HG02759 (cell line): ENCODE data around the gene BCR.

Experiments
- ATAC-seq: cut with Tn5 transposase; IDR thresholded peaks from one replicate; pipeline ENCODE4 v1.9.1; 2021; ENCODE audit warnings: mild to moderate bottlenecking, moderate library complexity; ENCODE audit not compliant: unreplicated experiment

The BCR gene

DNA sequence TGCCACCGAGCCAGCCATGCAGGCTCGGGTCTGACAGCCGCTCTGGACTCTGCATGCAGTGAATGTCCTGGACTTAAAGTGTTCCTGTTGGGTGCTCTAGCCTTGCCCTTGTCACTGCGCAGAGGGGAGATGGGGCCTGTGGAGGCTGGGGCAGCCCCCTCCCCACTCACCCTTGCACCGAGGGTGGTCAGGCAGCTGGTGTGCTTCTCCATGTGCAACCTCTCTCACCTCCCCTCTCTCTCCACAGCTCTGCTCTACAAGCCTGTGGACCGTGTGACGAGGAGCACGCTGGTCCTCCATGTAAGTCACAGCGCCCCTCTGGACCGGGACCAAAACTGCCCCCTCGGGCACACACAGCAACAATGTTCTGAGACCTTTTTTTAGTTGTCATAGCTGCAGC, 92.5 kb downstream of the BCR start:
- no peak for ATAC-seq

DNA sequence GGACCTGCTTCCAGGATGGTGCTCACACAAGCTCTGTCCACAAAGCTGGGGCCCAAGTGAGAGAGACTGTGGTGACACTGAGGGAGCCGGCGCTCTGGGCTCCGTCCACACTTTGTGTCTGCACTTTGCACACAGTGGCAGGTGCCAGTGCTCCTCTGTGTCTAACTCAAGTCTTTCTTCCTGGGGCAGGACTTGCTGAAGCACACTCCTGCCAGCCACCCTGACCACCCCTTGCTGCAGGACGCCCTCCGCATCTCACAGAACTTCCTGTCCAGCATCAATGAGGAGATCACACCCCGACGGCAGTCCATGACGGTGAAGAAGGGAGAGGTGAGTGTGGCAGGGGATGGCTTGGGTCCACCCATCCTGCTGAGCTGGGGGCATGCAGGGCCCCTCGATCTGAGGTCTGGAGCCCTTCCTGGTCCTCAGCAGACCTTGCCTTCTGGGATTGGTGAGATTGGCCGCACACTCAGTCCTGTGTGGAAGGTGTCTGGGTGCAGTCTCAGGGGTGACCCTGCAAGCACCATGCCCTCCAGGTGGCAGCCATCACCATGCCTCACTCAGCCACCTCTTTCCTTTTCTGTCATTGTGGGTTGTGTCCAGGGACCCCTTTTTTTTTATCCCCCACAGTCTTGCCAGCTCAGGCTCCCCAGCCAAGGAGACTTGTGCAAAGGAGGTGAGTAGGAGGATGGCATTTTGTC, 93.3 kb downstream of the BCR start:
- no peak for ATAC-seq

DNA sequence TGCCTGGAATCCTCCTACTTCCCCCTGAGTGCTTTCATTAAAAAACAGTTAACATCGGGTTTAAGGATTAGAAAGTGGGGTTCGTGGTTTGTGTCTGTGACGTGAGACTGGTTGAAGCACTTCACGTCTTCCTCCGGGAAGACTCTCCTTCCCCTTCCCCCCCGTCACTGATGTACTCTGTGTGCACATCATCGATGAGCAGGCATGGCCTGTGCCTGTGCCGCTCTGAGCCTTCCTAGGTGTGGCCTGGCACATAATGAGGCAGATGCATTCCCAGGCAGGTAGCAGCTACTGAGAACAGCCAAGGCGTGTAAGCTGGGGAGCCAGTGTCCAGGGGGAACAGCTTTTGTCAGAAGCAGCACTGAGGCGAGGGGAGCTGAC, 93.8 kb downstream of the BCR start:
- no peak for ATAC-seq

DNA sequence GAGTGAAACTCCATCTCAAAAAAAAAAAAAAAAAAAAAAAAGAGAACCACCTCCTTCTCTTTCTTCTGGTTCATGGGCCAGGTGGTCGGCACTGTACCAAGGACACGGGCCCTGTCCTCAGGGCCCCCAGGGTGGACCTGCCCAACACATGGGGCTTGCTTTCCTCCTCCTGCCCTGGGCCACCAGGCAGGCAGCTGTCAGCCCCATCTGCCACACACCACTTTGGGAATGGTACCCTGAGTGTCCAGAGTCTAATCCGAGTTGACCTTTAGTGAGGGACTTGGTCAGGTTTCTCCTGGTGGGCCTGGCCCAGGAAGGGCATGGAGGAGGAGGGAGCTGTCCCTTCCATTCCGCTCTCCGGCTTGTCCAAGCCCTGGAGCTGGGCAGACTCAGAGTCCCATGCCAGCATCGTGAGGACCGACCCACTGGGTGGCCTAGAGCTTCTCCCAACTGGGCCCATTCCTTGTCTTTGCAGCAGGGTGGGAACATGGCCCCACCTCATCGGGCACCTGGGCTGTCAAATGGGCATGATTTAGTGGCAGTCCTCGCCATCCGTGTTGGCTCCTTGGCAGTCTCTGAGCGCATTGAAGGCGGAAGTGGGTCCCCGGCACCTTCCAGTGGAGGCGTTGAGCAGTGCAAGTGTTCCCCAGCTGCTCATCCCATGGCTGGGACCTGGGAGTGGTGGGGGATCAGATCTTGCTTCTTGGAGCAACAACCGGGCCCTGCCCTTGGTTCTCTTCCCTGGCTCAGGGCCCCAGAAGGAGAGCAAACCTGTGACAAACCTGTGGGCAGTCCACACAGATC, 94.8 kb downstream of the BCR start:
- no peak for ATAC-seq

DNA sequence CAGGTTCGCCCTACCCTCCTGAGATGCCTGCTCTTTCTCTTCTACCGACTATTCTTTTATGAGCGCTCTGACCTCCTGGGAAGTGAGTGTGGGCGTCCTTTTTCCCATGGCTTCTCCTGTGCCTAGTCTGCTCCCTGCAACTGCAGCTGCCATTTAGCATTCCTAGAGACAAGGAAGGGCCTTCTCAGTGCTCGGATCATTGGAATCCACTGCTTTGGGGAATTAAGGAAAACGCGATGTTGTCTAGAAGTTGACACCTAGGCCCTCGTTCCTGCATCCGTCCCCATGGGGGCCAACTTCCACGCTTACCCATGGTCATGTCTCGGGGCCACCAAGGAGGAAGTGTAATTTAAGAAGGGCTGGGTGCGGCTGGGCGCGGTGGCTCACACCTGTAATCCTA, 95.4 kb downstream of the BCR start:
- no peak for ATAC-seq

DNA sequence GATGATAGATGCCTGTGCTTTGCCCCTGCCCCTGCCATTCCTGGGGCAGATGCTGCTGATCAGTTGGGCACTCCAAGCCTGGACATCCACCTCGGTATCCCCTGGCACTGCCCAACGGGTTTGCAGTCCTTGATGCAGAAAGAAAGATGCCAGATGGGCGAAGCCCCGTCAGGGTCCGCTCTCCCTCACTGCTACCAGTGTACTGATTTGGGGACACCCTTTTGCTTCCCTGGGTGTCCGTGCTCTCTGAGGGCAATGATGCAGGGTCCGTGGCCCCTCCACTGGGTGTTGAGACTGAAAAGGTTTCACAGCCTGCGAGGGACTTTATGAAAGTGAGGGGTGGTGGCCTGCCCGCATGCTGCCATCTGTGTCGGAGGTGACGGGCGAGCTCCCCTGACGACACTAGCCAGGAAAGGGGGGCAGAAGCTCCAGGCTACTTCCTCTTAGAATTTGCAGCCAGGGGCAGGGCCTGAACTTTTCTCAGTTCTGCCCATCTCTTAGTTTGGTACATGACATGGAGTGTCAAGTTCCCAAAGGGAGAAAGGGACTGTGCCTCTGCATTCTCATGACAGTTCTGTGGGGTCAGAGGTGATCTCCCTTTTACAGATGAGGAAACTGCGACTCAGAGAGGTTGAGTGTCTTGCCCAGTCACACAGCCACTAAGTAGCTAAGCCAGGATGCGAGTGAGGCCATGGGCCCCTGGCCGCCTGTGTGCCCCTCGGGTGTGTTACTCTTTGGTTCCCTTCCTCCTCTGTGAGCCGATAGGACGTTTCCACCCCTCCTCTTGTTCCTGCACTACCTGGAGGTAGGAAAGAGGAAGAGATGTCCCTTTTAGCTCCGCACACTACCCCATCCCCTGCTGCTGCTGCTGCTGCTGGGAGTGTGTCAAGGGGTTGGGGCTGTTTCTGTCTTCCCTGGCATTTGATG, 96.6 kb downstream of the BCR start:
- no peak for ATAC-seq

DNA sequence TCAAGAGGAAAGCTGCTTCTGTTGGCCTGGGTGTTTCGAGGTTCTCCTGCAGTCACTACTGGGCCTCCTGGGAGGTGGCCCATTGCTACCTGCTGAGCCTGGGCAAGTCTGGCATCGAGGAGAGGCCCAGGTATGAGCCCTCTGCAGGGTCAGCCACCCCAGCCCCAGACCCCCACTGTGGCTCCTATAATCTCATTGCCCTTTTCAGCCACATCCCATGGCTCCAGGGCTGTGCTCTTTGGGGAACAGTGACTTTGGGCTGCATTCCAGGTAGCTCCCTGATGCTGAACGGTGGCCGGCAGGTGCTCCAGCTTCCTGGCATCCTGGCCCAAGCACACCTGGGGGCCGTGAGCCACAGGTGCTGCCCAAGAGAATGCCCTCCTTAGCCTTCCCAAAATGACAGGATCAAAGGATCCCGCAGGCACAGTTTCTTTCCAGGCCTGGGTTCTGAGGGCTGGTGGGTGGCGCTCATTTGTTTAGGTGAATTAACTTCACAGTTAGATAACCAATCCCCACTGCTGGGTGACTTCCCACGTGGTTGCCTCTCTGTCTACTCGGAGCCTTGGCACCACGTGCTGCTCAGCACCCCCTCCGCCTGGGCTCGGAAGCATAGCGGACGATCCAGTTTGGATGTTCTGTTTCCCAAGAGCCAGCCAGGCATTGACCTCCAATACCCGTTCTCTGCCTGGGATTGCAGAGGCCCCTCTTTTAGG, 97.4 kb downstream of the BCR start:
- no peak for ATAC-seq

DNA sequence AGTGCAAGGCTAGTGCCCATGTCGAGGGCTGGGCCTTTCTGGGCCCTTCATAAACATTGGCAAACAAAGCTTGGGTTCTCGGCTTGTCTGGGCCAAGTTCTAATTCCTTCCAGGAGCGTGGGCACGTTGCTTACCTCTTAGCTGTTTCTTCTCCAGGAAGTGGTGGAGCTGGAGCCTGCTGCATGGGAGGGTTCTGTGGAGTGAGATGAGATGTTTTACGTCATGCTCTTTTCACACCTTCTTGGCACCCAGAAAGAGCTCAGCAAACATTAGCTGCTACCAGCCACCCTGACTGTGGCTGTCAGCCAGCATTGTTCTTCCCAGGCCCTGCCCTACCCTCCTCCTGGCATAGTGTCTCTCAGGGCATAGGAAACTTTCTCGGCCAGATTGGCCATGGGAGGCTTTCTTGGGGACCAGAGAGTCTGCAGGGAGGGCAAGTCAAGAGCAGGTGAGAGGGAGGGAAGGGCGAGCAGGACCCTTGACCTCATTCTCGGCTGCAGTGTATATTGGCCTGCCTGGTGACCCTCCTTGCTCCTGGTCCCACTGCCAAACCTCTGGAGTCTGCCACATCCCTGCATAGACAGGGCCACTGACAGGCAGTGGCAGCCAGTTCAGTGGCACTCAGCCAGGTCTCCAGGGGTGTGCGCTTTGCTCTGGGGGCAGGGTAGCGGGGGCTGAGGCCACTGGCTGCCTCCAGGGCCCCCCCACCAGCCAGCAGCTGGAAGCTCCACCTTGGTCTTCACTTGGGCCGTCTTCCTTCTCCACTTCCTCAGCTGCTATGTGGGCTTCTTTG, 98.8 kb downstream of the BCR start:
- ATAC-seq, result no peak

DNA sequence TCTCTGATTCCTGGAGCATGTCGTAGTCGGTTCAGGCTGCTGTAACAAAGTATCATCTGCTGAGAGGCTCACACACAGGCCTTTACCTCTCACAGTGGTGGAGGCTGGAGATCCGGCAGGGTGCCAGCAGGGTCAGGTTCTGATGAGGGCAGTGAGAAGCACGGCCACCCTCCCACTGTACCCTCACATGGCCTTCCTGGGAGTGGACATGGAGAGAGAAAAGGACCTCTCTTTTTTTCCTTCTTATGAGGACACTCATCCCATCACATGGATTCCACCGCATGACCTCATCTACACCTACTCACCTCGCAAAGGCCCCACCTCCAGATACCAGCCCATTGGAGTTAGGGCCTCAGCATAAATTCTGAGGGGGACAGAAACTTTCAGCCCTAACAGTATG, 99.5 kb downstream of the BCR start:
- ATAC-seq, result no peak

DNA sequence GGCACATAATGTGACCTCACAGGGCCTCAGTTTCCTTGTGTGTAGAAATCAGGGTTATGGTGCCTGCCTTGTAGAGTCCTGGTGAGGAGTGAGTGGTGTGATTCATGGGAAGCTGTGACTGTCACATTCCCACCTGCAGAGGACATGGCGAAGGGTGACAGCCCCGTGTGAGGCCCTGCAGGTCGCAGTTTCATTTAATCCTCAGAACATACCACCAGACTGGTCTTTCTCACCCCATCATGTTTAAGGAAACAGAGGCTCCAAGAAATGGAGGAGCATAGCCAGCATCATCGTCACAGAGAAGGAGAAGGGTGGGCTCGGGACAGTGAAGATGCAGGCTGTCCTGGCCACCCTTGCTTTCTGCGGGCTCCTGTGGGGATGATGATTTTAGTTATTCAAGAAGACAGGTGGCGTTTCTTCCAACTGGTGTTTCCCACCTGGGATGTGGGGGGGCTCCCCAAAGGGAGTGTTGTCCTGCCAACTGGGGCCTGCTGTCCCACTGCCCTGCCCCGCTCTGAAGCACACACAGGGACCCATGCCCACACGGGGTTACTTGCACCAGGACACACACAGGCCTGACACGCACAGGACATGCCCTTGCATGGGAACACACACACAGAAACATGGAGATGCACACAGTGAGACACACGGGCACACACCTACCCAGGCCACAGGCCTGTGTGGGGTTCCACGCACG, 100.2 kb downstream of the BCR start:
- ATAC-seq, result no peak

DNA sequence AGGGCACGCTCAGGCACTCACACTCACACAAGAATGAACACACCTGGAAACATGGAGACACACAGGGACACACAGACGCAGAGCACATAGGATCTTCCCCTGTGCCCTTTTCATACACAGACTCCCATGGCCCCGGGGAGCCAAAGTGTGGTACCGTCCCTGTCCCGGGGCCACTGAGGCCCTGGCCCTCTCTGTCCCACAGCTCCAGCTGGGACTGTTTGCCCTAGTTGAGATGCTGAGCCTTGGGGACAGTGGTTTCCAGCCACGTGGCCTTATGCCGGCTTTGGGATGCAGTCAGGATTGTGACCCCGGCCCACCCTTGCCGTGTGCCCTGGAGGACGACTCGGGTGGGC, 100.7 kb downstream of the BCR start:
- ATAC-seq, result no peak

DNA sequence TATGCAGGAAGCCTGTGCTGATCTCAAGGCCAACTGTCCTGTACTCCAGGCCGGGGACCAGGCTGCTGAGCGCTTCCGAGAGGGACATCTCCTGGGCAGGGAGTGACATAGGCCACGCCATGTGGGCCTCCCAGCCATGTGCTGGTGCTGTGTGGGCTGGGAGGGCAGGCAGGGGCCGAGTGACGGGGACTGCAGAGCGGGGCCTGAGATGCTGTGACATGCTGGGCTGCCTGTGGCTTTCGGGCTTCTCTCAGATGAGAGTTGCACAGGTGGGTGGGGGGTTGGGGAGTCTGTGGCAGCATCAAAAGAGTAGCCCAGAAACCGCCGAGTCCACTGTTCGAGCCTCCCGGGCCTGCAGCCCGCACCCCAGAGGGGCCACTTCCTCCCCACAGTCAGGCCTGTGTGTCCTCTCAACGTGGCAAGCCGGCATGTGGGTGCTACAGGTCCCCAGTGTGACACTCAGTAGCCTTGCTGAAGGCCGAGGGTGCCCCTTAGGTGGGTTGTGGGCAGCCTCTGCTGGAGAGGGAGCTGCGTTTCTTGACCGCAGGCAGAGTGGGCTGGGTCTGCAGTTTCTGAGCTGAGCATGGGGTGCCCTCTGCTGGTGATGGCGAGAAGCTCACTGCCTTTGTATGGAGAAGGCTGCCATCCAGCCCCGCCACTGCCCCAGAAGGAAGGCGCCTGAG, 101.2 kb downstream of the BCR start:
- ATAC-seq, result no peak

DNA sequence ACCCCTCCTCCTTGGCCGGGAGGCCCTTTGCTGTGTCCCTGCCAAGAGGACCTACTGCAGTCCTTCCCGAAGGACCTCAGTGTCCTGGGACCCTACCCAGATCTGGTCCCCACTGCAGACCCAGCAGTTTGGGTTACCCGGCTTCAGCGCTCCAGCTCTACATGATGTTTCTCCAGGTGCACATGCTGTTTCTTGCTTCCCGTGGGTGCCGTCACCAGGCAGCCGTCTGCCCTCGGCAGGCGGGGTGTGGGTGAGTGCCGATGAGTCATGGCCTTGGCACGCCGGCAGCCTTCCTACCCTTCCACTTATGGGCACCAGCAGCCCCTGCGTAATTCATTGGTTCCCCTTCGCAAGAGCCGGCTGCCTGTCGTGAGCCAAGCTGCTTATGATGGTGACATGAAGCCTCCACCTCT, 101.8 kb downstream of the BCR start:
- ATAC-seq, result no peak

DNA sequence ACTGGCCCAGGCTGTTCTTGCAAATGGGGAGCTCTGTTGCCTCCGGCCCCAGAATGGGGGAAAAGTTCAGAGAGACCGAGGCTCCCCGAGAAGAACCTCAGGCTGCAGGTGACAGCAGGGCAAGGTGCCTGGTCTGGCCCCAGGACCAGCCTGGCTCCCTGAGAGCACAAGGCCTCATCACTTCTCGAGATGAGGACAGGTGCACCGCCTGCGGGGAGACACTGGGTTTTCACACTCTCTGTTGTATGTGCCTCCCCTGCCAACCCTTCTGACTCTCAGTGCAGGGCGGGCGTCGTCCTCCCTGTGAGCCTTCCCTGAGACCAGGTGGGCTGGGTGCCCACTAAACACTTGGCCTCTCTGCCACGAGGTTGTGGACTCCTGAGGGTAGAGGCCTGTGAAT, 102.2 kb downstream of the BCR start:
- ATAC-seq, result no peak

DNA sequence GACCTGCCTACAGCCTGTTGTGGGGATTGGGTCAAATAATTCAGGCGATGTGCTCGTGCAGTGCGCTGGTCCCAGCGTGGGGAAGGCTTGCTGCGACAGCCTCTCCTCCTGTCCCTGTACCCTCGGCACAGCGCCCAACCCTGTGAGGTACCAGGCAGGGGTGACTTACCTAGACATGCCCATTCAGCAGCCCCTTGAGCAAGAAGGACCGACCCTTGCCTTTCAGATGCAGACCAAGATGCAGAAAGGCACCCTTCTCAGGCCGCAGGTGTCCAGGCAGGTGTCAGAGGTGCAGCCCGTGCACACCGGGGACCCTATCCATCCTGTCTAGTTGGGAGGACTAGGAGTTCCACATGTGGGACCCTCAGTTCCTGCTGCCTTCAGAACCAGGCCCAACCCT, 102.7 kb downstream of the BCR start:
- ATAC-seq, result no peak

DNA sequence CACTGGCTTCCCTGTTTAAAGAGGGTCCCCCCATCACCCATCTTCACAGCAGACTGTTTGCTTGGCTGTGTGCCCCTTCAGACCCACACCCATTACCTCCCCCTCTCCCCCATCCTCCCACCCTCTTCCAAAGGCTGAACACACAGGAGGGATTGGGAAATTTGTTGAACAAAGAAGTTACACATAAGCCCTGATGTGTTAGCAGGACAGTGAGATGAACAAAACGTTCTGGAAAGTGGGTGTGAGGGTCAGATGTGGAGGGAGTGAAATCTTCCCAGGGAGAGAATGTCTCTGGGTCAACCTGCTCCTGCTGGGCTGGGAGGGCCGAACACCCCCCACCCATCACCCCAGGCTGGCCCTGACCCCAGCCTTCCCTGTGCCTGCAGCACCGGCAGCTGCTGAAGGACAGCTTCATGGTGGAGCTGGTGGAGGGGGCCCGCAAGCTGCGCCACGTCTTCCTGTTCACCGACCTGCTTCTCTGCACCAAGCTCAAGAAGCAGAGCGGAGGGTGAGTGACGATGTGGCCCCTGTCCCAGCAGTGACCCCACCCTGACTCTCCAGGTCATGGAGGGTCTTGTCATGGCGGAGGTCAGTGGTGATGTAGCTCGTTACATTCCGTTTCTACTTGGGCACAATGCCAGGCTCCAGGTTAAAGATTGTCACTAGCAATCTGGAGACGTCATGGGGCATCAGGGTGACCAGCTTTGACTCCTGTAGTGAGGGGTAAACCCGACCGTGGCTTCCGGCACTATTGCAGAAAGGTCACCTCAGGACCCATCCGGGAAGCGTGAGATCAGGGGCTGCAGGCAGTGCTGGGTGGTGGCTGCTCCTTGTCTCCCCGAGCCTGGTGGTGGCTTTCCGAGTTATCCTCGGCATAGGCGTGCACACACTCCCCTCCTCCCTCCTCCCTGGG, 103.5 kb downstream of the BCR start:
- ATAC-seq, result no peak

DNA sequence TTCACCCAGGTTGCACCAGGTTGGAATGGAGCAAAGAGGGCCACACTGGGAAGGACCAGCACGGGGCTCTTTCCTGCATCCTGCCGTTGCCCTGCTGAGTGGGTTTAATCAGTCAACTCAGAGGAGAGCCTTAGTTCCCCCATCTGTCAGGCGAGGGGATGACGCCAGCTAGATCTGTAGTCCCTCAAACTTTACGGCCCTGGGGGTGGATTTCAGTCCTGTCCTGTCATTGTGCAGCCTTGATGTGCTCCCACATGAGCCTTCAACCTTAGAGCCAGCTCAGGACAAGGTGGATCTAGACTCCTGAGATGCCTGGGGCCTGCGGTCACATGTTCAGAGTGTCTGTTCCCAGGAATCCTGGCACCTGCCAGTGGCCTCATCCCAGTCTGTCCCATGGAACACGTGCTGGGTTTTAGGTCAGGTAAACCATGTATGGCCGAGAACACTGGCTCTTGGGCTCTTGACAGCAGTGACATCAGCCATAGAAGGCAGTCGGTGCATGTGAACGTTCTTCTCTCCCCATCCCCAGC, 104.3 kb downstream of the BCR start:
- ATAC-seq, result no peak

DNA sequence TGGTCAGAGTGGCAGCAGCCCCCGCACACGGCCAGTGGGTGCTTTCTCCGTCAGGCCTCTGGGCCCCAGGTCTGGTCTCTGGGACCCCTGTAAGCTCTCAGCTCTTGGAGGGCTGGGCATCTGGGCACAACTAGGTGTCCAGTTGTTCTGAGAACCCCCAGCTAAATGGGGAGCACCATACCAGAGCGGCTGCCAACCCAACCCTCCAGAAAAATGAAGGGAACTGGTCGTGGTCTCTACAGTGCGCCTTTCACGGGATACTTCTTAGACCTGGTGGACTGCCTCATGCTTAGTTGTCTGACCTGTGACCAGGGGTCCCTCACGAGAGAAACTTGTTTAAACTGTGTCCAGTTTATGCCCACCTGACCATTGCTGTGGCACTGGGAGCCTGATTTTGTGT, 104.9 kb downstream of the BCR start:
- no peak for ATAC-seq
